ENCODE measurements around the gene ADD2. TPM values are rescaled to one million over a fixed set of nuclear protein-coding genes. Genes with fewer than 3 reads are reported as not detected.
A peak's percentile ranks its signal among the peaks of the same experiment; 100 is the strongest.
"Not testable (repeated sequence)": the region's sequence is repeated elsewhere in the genome, so short reads cannot be mapped to it uniquely, and the experiment has no call there.

Gene ADD2
- total RNA-seq, 2 experiments from 2014 or later = 4.4 to 6.4 TPM

DNA sequence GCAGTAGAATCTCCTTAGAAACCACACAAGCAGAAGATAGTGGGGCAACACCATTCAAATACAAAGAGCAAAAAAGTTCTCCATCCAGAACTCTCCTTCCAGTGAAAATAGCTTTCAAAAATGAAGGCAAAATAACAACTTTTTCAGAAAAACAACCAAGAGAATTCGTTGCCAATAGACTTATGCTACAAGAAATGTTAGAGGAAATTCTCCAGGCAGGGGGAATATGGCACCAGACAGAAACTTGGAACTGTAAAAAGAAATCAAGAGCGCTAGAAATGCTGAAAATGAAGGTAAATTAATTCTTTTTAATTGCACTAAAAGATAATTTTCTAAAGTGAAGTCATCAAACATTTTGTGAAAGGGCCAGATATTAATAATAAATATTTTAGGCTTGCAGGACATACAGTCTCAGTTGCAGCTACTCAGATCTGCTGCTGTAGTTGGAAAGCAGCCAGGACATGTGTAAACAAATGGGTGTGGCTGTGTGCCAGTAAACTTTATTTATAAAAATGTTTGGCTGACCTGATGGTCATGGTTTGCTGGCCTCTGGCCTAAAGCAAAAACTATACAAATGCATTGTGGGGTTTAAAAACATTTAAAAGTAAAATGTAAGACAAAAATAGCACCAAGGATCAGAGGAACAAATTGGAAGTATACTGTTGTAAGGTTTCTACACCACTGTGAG is 140.6 kb downstream of the ADD2 start:
- no peaks in the 10 kb centered on the region for H3K9me3 ChIP-seq (ENCODE audit: control insufficient read depth in 1 of 2, insufficient read depth in 1 of 2, low read length in 2 of 2)
- ChIA-PET POLR2A (interaction anchor here (1.6 kb wide), 1 partner anchor 12 kb away, joined by 4 read pairs; no protein-coding TSS in a partner anchor), CTCF (interaction anchor here (1.0 kb wide), 1 partner anchor 10 kb away, joined by 4 read pairs; no protein-coding TSS in a partner anchor)
- DNase-seq (no peak), ATAC-seq (ENCODE audit: poor library complexity) (no peak)
- H3K9me3 Mint-ChIP-seq = no peaks in the 10 kb centered on the region
- TF ChIP-seq, protein P1, sequence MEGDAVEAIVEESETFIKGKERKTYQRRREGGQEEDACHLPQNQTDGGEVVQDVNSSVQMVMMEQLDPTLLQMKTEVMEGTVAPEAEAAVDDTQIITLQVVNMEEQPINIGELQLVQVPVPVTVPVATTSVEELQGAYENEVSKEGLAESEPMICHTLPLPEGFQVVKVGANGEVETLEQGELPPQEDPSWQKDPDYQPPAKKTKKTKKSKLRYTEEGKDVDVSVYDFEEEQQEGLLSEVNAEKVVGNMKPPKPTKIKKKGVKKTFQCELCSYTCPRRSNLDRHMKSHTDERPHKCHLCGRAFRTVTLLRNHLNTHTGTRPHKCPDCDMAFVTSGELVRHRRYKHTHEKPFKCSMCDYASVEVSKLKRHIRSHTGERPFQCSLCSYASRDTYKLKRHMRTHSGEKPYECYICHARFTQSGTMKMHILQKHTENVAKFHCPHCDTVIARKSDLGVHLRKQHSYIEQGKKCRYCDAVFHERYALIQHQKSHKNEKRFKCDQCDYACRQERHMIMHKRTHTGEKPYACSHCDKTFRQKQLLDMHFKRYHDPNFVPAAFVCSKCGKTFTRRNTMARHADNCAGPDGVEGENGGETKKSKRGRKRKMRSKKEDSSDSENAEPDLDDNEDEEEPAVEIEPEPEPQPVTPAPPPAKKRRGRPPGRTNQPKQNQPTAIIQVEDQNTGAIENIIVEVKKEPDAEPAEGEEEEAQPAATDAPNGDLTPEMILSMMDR (IDR thresholded peaks at IDR 0.05) = no peak
- no peaks in the 10 kb centered on the region for H3K27me3 ChIP-seq (ENCODE audit: control insufficient read depth in 1 of 2, insufficient read depth in 2 of 2, low read length in 2 of 2)
- no peak overlapping the region for H3K27ac Mint-ChIP-seq
- H3K36me3 ChIP-seq (ENCODE audit: insufficient read depth, low read length) = no peaks in the 10 kb centered on the region
- H3K4me3 ChIP-seq (ENCODE audit: low read length) = no peak overlapping the region
- H3K27me3 Mint-ChIP-seq = no peaks in the 10 kb centered on the region
- H3K4me1 Mint-ChIP-seq (ENCODE audit: low read depth) = no peaks in the 10 kb centered on the region
- no peak overlapping the region for H3K4me3 Mint-ChIP-seq
- H3K27ac ChIP-seq (ENCODE audit: low read depth in 1 of 2, low read length in 2 of 2) = no peak overlapping the region
- H3K4me1 ChIP-seq (ENCODE audit: insufficient read depth, low read length) = no peaks in the 10 kb centered on the region
- H3K36me3 Mint-ChIP-seq (ENCODE audit: low read depth) = no peaks in the 10 kb centered on the region
- intact Hi-C loops (cut with DNase I, micrococcal nuclease) = no loop called here

DNA sequence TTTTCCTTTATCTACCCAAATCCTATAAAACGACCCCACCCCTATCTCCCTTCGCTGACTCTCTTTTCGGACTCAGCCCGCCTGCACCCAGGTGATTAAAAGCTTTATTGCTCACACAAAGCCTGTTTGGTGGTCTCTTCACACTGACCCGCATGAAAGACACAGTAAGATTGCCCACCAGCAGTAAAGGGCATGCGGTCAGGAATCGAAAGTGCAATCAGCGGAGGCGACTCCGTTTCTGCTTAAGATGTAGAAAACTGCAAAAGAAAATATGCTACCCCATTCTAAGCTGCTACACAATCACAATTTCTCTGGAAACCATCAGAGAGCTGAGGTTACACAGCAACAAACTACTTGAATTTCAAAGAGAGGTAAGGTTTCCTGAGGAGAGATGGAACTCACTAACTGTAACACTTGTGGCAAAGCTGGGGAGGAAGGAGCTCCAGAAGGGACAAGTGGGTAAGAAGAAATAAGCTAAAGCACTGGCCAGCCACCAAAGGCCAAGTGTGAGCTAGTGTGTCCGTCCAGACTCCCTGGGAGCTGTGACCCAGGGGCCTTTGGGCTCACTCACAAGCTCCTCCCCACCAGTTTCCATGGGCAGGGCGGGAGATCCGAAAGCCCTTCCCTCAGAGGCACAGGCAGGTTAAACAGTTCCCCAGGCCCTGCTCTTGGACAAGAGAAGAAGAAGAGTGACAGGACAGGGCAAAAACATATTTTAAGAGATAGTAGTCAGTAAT is 141.6 kb downstream of the ADD2 start:
- ATAC-seq (ENCODE audit: poor library complexity) (no peak), DNase-seq (no peak)
- intact Hi-C loops (cut with DNase I, micrococcal nuclease) = no loop called here
- H3K27ac Mint-ChIP-seq = no peak overlapping the region
- H3K4me3 ChIP-seq (ENCODE audit: low read length) = no peak overlapping the region
- H3K36me3 Mint-ChIP-seq (ENCODE audit: low read depth) = no peaks in the 10 kb centered on the region
- CTCF ChIA-PET = interaction anchor here (1.0 kb wide), 1 partner anchor 9 kb away, joined by 4 read pairs; no protein-coding TSS in a partner anchor
- POLR2A ChIA-PET = interaction anchor here (1.6 kb wide), 1 partner anchor 13 kb away, joined by 4 read pairs; no protein-coding TSS in a partner anchor
- no peaks in the 10 kb centered on the region for H3K27me3 Mint-ChIP-seq
- H3K9me3 ChIP-seq (ENCODE audit: control insufficient read depth in 1 of 2, insufficient read depth in 1 of 2, low read length in 2 of 2) = no peaks in the 10 kb centered on the region
- no peaks in the 10 kb centered on the region for H3K4me1 ChIP-seq (ENCODE audit: insufficient read depth, low read length)
- TF ChIP-seq, protein P1 (IDR thresholded peaks at IDR 0.05) = no peak
- no peaks in the 10 kb centered on the region for H3K9me3 Mint-ChIP-seq
- H3K27me3 ChIP-seq (ENCODE audit: control insufficient read depth in 1 of 2, insufficient read depth in 2 of 2, low read length in 2 of 2) = no peaks in the 10 kb centered on the region
- H3K27ac ChIP-seq (ENCODE audit: low read depth in 1 of 2, low read length in 2 of 2) = no peak overlapping the region
- no peaks in the 10 kb centered on the region for H3K4me1 Mint-ChIP-seq (ENCODE audit: low read depth)
- peak overlapping the region; percentile 30 for H3K4me3 Mint-ChIP-seq
- no peaks in the 10 kb centered on the region for H3K36me3 ChIP-seq (ENCODE audit: insufficient read depth, low read length)

DNA sequence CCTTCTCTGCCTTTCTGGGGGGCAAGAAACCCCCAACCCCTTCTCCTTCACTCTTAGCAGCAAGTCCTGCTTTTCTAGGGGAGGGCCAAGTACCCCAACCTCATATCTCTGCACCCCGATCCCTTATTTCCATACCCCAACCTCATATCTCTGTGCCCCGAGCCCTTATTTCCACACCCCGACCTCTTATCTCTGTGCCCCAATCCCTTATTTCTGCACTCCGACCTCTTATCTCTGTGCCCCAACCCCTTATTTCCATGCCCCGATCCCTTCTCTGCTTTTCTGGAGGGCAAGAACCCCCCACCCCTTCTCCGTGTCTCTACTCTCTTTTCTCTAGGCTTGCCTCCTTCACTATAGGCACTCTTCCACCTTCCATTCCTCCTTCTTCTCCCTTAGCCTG is 146.5 kb downstream of the ADD2 start:
- H3K4me1 Mint-ChIP-seq (ENCODE audit: low read depth); CTCF ChIA-PET; H3K9me3 ChIP-seq (ENCODE audit: control insufficient read depth in 1 of 2, insufficient read depth in 1 of 2, low read length in 2 of 2); H3K27ac Mint-ChIP-seq; ATAC-seq (ENCODE audit: poor library complexity); DNase-seq; H3K4me1 ChIP-seq (ENCODE audit: insufficient read depth, low read length); intact Hi-C loops (cut with DNase I, micrococcal nuclease); H3K27me3 Mint-ChIP-seq; POLR2A ChIA-PET; H3K9me3 Mint-ChIP-seq; H3K36me3 Mint-ChIP-seq (ENCODE audit: low read depth); H3K27ac ChIP-seq (ENCODE audit: low read depth in 1 of 2, low read length in 2 of 2); H3K4me3 ChIP-seq (ENCODE audit: low read length); H3K4me3 Mint-ChIP-seq; H3K27me3 ChIP-seq (ENCODE audit: control insufficient read depth in 1 of 2, insufficient read depth in 2 of 2, low read length in 2 of 2); H3K36me3 ChIP-seq (ENCODE audit: insufficient read depth, low read length): not testable (repeated sequence)

Data from CD4-positive, alpha-beta T cell (primary cell).